ENCODE measurements around the gene C20orf96. TPM values are rescaled to one million over a fixed set of nuclear protein-coding genes. Genes with fewer than 3 reads are reported as not detected.
A peak's percentile ranks its signal among the peaks of the same experiment; 100 is the strongest.

C20orf96 gene
- total RNA-seq, 1 experiment from 2014 or later: 20.5 TPM

GRCh38 chr20:270517-270916 is 20.0 kb downstream of the C20orf96 start:
- POLR2A ChIA-PET: no interaction called here
- DNase-seq (ENCODE audit: low read depth, low spot score) (no peak), ATAC-seq (no peak)
- TF ChIP-seq TCF7L2 (IDR thresholded peaks at IDR 0.05; ENCODE audit: low read depth, low read length) (no peak), CTCF (IDR thresholded peaks at IDR 0.05) (no peak), POLR2AphosphoS5 (IDR thresholded peaks at IDR 0.05; ENCODE audit: low read depth, low read length) (no peak), REST (IDR thresholded peaks at IDR 0.05; ENCODE audit: insufficient read depth in 1 of 2, low read depth in 2 of 2, low read length in 1 of 2) (no peak), SIN3A (IDR thresholded peaks at IDR 0.05; ENCODE audit: borderline replicate concordance, insufficient read depth, low read depth, low read length) (no peak)
- Histone ChIP-seq H3K4me3 (ENCODE audit: low read depth in 2 of 2, low read length in 2 of 2) (no peak overlapping the region), H3K4me1 (ENCODE audit: control insufficient read depth, insufficient read depth, low read length) (no peaks in the 10 kb centered on the region), H3K27me3 (ENCODE audit: control insufficient read depth, insufficient read depth, low read length) (no peaks in the 10 kb centered on the region), H3K9me3 (ENCODE audit: control insufficient read depth, insufficient read depth, low read depth, low read length) (no peaks in the 10 kb centered on the region), H3K36me3 (ENCODE audit: control insufficient read depth, insufficient read depth, low read length) (no peaks in the 10 kb centered on the region), H3K27ac (ENCODE audit: low read length) (no peak overlapping the region)
- in situ Hi-C loops (cut with HindIII; ENCODE audit: low pct_unique_long_range_greater_than_20kb, low sequenced_read_pairs): no loop called here
- intact Hi-C loops (cut with micrococcal nuclease; ENCODE audit: unreplicated experiment): no loop called here
- CTCF ChIA-PET: no interaction called here
- BruUV-seq (replicated peaks): no TSS peak

GRCh38 chr20:266596-267562 is 23.7 kb downstream of the C20orf96 start:
- DNase-seq (ENCODE audit: low read depth, low spot score): no peak
- peak; percentile 54; the same call in 1 of the 2 replicates for TF ChIP-seq TCF7L2 (IDR thresholded peaks at IDR 0.05; ENCODE audit: low read depth, low read length)
- peak; percentile 97 for TF ChIP-seq CTCF (IDR thresholded peaks at IDR 0.05)
- TF ChIP-seq REST (IDR thresholded peaks at IDR 0.05; ENCODE audit: insufficient read depth in 1 of 2, low read depth in 2 of 2, low read length in 1 of 2): peak in 1 of 2 experiments; percentile 8; a peak in 1 of 4 replicates
- no peak for TF ChIP-seq SIN3A (IDR thresholded peaks at IDR 0.05; ENCODE audit: borderline replicate concordance, insufficient read depth, low read depth, low read length)
- ChIA-PET POLR2A (no interaction called here), CTCF (interaction anchor here (1.2 kb wide), 1 partner anchor 64 kb away, joined by 4 read pairs; no protein-coding TSS in a partner anchor)
- Histone ChIP-seq H3K4me1 (ENCODE audit: control insufficient read depth, insufficient read depth, low read length) (no peaks in the 10 kb centered on the region), H3K27ac (ENCODE audit: low read length) (peak overlapping the region; percentile 71), H3K27me3 (ENCODE audit: control insufficient read depth, insufficient read depth, low read length) (no peaks in the 10 kb centered on the region), H3K4me3 (ENCODE audit: low read depth in 2 of 2, low read length in 2 of 2) (peak overlapping the region; percentile 44 to 59), H3K9me3 (ENCODE audit: control insufficient read depth, insufficient read depth, low read depth, low read length) (no peaks in the 10 kb centered on the region), H3K36me3 (ENCODE audit: control insufficient read depth, insufficient read depth, low read length) (no peaks in the 10 kb centered on the region)
- ATAC-seq: peak; percentile 91
- in situ Hi-C loops (cut with HindIII; ENCODE audit: low pct_unique_long_range_greater_than_20kb, low sequenced_read_pairs): no loop called here
- BruUV-seq (replicated peaks): no TSS peak
- intact Hi-C loops (cut with micrococcal nuclease; ENCODE audit: unreplicated experiment): no loop called here
